IMR-90 (cell line): Measurements from ENCODE around the gene IL31RA. TPM values are rescaled to one million over a fixed set of nuclear protein-coding genes. Genes with fewer than 3 reads are reported as not detected.

Experiments used
- ATAC-seq: fragments of 200-7000 bp; cut with Tn5 transposase; 2 replicates; pipeline ENCODE4 v1.9.1; 2020; ENCODE audit warnings: low read depth, mild to moderate bottlenecking, moderate library complexity
- BruUV-seq: library from RNA; stranded (reverse); fragments of 400-500 nt; replicated peaks from 2 replicates; lab custom pipeline; 2021; lab: Mats Ljungman, UMichigan
- CTCF ChIA-PET: fragments of 300-600 bp; formaldehyde crosslinking; extraction: SDS; loops from one replicate; lab custom pipeline; 2021; ENCODE audit warnings: antibody characterized with exemption; lab: Yijun Ruan, JAX
- POLR2A ChIA-PET: fragments of 300-600 bp; sonication (Branson Sonifier 250); formaldehyde crosslinking; loops from one replicate; lab custom pipeline; 2022; ENCODE audit warnings: antibody characterized with exemption; ENCODE audit not compliant: unreplicated experiment; lab: Charles Lee
- DNase-seq: peaks from one replicate; pipeline ENCODE4 v3.0.0; 2013
- H2AFZ ChIP-seq: replicated peaks from 2 replicates; pipeline ENCODE3; 2013; ENCODE audit warnings: low read length, mild to moderate bottlenecking; ENCODE audit not compliant: poor library complexity
- H2AK5ac ChIP-seq: 2 replicates; pipeline ENCODE4 v1.6.1; 2013; ENCODE audit warnings: low read depth, low read length, inconsistent platforms
- H2AK9ac ChIP-seq: replicated peaks from 2 replicates; pipeline ENCODE3; 2013; ENCODE audit warnings: mild to moderate bottlenecking, low read depth, low read length, moderate library complexity; ENCODE audit not compliant: poor library complexity
- H2BK120ac ChIP-seq: 2 replicates; pipeline ENCODE4 v1.6.1; 2013; ENCODE audit warnings: low read depth, low read length, inconsistent platforms
- H2BK15ac ChIP-seq: 3 replicates; pipeline ENCODE4 v1.6.1; 2013; ENCODE audit warnings: low read depth, low read length, inconsistent platforms
- H2BK20ac ChIP-seq: 2 replicates; pipeline ENCODE4 v1.6.1; 2013; ENCODE audit warnings: low read depth, mild to moderate bottlenecking, inconsistent platforms, low read length, moderate library complexity
- H2BK5ac ChIP-seq: 2 replicates; pipeline ENCODE4 v1.6.1; 2013; ENCODE audit warnings: mild to moderate bottlenecking, low read depth, low read length, inconsistent platforms; ENCODE audit not compliant: poor library complexity, severe bottlenecking
- H3K14ac ChIP-seq: replicated peaks from 2 replicates; pipeline ENCODE4 v1.6.1; 2013; ENCODE audit warnings: low read depth, low read length, inconsistent platforms
- H3K18ac ChIP-seq: 2 replicates; pipeline ENCODE4 v1.6.1; 2013; ENCODE audit warnings: low read depth, low read length, control low read depth
- H3K23ac ChIP-seq: 2 replicates; pipeline ENCODE4 v1.6.1; 2013; ENCODE audit warnings: low read depth, low read length, inconsistent platforms
- H3K27ac ChIP-seq: 2 replicates; pipeline ENCODE4 v1.5.1; 2013; ENCODE audit warnings: mild to moderate bottlenecking, control low read depth, low read length; ENCODE audit not compliant: insufficient read depth
- H3K27me3 ChIP-seq: 2 replicates; pipeline ENCODE4 v1.6.1; 2013; ENCODE audit warnings: low read length; ENCODE audit not compliant: control insufficient read depth, insufficient read depth
- H3K36me3 ChIP-seq: 2 replicates; pipeline ENCODE4 v1.6.1; 2013; ENCODE audit warnings: low read length, mixed read lengths; ENCODE audit not compliant: control insufficient read depth, insufficient read depth
- H3K4ac ChIP-seq: 2 replicates; pipeline ENCODE4 v1.6.1; 2013; ENCODE audit warnings: low read depth, low read length, inconsistent platforms
- H3K4me1 ChIP-seq: 2 replicates; pipeline ENCODE4 v1.6.1; 2013; ENCODE audit warnings: low read length, mixed read lengths; ENCODE audit not compliant: control insufficient read depth, insufficient read depth
- H3K4me2 ChIP-seq: 2 replicates; pipeline ENCODE4 v1.6.1; 2013; ENCODE audit warnings: low read depth, mild to moderate bottlenecking, control low read depth, low read length, moderate library complexity
- H3K4me3 ChIP-seq: 2 replicates; pipeline ENCODE4 v1.5.1; 2013; ENCODE audit warnings: low read depth, mild to moderate bottlenecking, control low read depth, low read length, moderate library complexity; ENCODE audit not compliant: insufficient read depth
- H3K56ac ChIP-seq: 2 replicates; pipeline ENCODE4 v1.6.1; 2013; ENCODE audit warnings: low read length, inconsistent platforms; ENCODE audit not compliant: insufficient read depth; ENCODE audit errors: extremely low read depth
- H3K79me1 ChIP-seq, 2 experiments: 2 replicates each; pipeline ENCODE4 v1.6.1; 2013; ENCODE audit warnings: low read length in 2 of 2, inconsistent platforms in 1 of 2, low read depth in 1 of 2
- H3K9ac ChIP-seq: 2 replicates; pipeline ENCODE4 v1.6.1; 2013; ENCODE audit warnings: low read depth, low read length, control low read depth
- H3K9me1 ChIP-seq: 2 replicates; pipeline ENCODE4 v1.6.1; 2013; ENCODE audit warnings: low read length, inconsistent platforms; ENCODE audit not compliant: insufficient read depth
- H3K9me3 ChIP-seq: 2 replicates; pipeline ENCODE4 v1.6.1; 2013; ENCODE audit warnings: low read length; ENCODE audit not compliant: control insufficient read depth, insufficient read depth
- H4K20me1 ChIP-seq: 2 replicates; pipeline ENCODE4 v1.6.1; 2013; ENCODE audit warnings: low read length, inconsistent platforms; ENCODE audit not compliant: insufficient read depth
- H4K5ac ChIP-seq: 2 replicates; pipeline ENCODE4 v1.6.1; 2013; ENCODE audit warnings: mild to moderate bottlenecking, low read depth, low read length, control low read depth
- H4K8ac ChIP-seq, 2 experiments: 2 replicates each; pipeline ENCODE4 v1.6.1; 2013; ENCODE audit warnings: low read depth in 2 of 2, low read length in 2 of 2, control low read depth in 1 of 2, inconsistent platforms in 1 of 2
- H4K91ac ChIP-seq: 2 replicates; pipeline ENCODE4 v1.6.1; 2013; ENCODE audit warnings: low read depth, low read length, inconsistent platforms; ENCODE audit not compliant: insufficient read depth
- BHLHE40 ChIP-seq: fragments of 150-350 bp; IDR thresholded peaks from 2 replicates; pipeline ENCODE4 v1.6.1; 2016; ENCODE audit warnings: mild to moderate bottlenecking, low read depth, low read length
- CEBPB ChIP-seq: IDR thresholded peaks from 2 replicates; pipeline ENCODE4 v1.6.1; 2012; ENCODE audit warnings: low read depth, low read length, improper control_type of control experiment
- CHD1 ChIP-seq: IDR thresholded peaks from 2 replicates; pipeline ENCODE4 v1.6.1; 2012; ENCODE audit warnings: low read depth, low read length, improper control_type of control experiment
- FOS ChIP-seq: fragments of 150-350 bp; IDR thresholded peaks from 2 replicates; pipeline ENCODE4 v1.6.1; 2016; ENCODE audit warnings: low read depth, low read length
- dilution Hi-C: fragments of 300-500 bp; cut with HindIII; formaldehyde crosslinking; loops from one replicate; pipeline ENCODE4 v1.14.3; 2018; ENCODE audit warnings: low sequenced_read_pairs; ENCODE audit not compliant: unreplicated experiment
- in situ Hi-C: fragments of 300-500 bp; cut with MboI; formaldehyde crosslinking; loops from 3 replicates; pipeline ENCODE4 v1.14.3; 2019; ENCODE audit warnings: low sequenced_read_pairs, inconsistent platforms, mixed read lengths
- intact Hi-C: fragments of 100-400 bp; cut with micrococcal nuclease; formaldehyde crosslinking; loops from 2 replicates; pipeline ENCODE4 v1.10.0; 2022
- polyA plus RNA-seq, 3 experiments: library from polyadenylated mRNA; depleted of rRNA; stranded (reverse); fragments of >200 nt; gene quantifications; 2 replicates each; pipeline ENCODE4 v1.2.3, GENCODE V29; 2012; ENCODE audit warnings: low replicate concordance in 1 of 3
- total RNA-seq: library from RNA; depleted of rRNA; stranded (reverse); fragments of >200 nt; gene quantifications from 2 replicates; pipeline ENCODE4 v1.2.3, GENCODE V29; 2012
- TF ChIP-seq, protein P1 (sequence below): fragments of 150-350 bp; IDR thresholded peaks from 2 replicates; pipeline ENCODE4 v1.6.1; 2017; ENCODE audit warnings: mild to moderate bottlenecking, antibody characterized with exemption, low read length, low read depth

The IL31RA gene
- total and polyA plus RNA-seq, 2 of the 4 experiments (the other 2 are of a cell fraction): 0.39 to 0.90 TPM

DNA sequence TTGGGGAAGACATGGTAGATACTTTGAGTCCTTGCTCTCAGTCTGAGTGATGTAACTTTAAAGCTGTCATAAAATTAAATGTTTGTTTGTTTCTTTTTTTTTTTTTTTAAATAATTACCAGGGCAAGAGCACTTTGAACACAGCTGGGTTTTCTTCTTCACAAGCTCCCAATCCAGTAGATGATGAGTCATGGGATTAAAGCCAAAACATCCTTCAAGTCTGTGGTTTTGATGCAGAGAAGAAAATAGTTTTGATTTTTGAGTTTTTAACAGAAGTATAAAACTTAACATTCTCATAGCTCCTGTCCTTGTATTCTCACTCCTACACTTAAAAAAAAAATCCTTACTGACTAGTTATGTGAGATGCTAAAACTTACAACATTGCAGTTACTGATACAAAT lies 34.8 kb upstream of the IL31RA start:
- no peak overlapping the region for H2AFZ ChIP-seq
- no peak overlapping the region for H3K14ac ChIP-seq
- dilution Hi-C loops (no loop called here), in situ Hi-C loops (no loop called here), intact Hi-C loops (no loop called here)
- no peak overlapping the region for H4K8ac ChIP-seq
- H4K20me1 ChIP-seq: no peaks in the 10 kb centered on the region
- no peak overlapping the region for H3K56ac ChIP-seq
- H2BK20ac ChIP-seq: no peak overlapping the region
- ChIA-PET CTCF (interaction anchor here (1.1 kb wide), 1 partner anchor 10 kb away, joined by 5 read pairs; no protein-coding TSS in a partner anchor), POLR2A (no interaction called here)
- H2BK120ac ChIP-seq: no peak overlapping the region
- no peaks in the 10 kb centered on the region for H3K9me1 ChIP-seq
- TF ChIP-seq FOS: peak; percentile 77; the same call in 1 of the 2 replicates
- TF ChIP-seq, protein P1, sequence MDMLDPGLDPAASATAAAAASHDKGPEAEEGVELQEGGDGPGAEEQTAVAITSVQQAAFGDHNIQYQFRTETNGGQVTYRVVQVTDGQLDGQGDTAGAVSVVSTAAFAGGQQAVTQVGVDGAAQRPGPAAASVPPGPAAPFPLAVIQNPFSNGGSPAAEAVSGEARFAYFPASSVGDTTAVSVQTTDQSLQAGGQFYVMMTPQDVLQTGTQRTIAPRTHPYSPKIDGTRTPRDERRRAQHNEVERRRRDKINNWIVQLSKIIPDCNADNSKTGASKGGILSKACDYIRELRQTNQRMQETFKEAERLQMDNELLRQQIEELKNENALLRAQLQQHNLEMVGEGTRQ: no peak
- no peak for TF ChIP-seq CEBPB
- no peak for TF ChIP-seq BHLHE40
- no peak for TF ChIP-seq CHD1
- H3K9me3 ChIP-seq: no peaks in the 10 kb centered on the region
- ATAC-seq (peak; percentile 80), DNase-seq (peak; percentile 97)
- H2BK5ac ChIP-seq: no peak overlapping the region
- H3K4me1 ChIP-seq: peaks cover 3% of the 10 kb centered on the region; the same call in 1 of the 2 replicates
- H3K4me2 ChIP-seq: no peak overlapping the region
- no peak overlapping the region for H4K91ac ChIP-seq
- H3K27me3 ChIP-seq: peaks cover 10% of the 10 kb centered on the region; the same call in 1 of the 2 replicates
- no peak overlapping the region for H2BK15ac ChIP-seq
- H2AK5ac ChIP-seq: no peak overlapping the region
- no peaks in the 10 kb centered on the region for H3K79me1 ChIP-seq
- H3K4me3 ChIP-seq: no peak overlapping the region
- no peak overlapping the region for H3K18ac ChIP-seq
- H3K36me3 ChIP-seq: no peaks in the 10 kb centered on the region
- no peak overlapping the region for H3K9ac ChIP-seq
- peak overlapping the region; percentile 10; the same call in 1 of the 2 replicates for H3K27ac ChIP-seq
- H4K5ac ChIP-seq: no peak overlapping the region
- H3K4ac ChIP-seq: no peak overlapping the region
- no peak overlapping the region for H3K23ac ChIP-seq
- no peak overlapping the region for H2AK9ac ChIP-seq
- BruUV-seq: no TSS peak
